Coronary artery (tissue), 2 donors: ENCODE results near the gene TRABD2B.

Experiments
- DNase-seq: peaks from one replicate; pipeline ENCODE4 v3.0.0-alpha.2; 2017; ENCODE audit warnings: low spot score
- H3K27ac ChIP-seq, 2 donors: fragments of 200-600 bp; sonication (generic); one replicate each; pipeline ENCODE4 v1.5.1; 2016 to 2019
- H3K4me3 ChIP-seq: fragments of 200-600 bp; sonication (generic); 2 replicates; pipeline ENCODE4 v1.5.1; 2016; ENCODE audit warnings: mild to moderate bottlenecking, moderate library complexity
- TF ChIP-seq, protein P1 (sequence below): fragments of 200-600 bp; sonication (generic); IDR thresholded peaks from one replicate; pipeline ENCODE4 v1.5.1; 2019; ENCODE audit warnings: antibody characterized with exemption

Gene TRABD2B

DNA sequence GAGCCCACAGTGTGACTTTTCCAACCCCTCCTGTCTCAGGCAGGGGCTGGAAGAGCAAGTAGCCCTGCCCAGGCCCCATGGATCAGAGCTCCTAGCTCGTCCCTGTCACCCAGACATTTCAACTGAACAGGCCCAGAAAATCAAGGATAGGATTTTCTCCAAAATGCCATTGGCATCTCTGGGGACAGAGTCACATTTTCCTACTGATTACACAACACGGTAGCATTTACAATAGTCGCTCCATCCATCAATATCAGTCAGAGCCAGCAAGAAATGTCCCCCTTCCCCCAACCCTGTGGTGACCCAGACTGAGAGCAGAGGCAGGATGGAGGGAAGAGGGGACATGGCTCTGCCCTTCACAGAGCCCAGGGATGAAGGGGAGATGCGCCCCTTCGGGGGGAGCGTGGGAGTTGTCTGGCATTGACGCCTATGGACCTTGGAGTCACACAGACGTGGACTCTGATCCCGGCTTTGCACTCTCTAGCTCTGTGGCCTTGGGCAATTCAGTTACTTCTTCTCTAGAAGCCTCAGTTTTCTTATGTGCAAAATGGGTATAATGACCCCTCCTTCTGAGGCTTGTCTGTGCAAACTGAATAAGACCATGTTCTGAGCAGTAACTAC lies 283.7 kb downstream of the TRABD2B start:
- peak; percentile 28 for DNase-seq
- no peak overlapping the region for H3K27ac ChIP-seq
- TF ChIP-seq, protein P1, sequence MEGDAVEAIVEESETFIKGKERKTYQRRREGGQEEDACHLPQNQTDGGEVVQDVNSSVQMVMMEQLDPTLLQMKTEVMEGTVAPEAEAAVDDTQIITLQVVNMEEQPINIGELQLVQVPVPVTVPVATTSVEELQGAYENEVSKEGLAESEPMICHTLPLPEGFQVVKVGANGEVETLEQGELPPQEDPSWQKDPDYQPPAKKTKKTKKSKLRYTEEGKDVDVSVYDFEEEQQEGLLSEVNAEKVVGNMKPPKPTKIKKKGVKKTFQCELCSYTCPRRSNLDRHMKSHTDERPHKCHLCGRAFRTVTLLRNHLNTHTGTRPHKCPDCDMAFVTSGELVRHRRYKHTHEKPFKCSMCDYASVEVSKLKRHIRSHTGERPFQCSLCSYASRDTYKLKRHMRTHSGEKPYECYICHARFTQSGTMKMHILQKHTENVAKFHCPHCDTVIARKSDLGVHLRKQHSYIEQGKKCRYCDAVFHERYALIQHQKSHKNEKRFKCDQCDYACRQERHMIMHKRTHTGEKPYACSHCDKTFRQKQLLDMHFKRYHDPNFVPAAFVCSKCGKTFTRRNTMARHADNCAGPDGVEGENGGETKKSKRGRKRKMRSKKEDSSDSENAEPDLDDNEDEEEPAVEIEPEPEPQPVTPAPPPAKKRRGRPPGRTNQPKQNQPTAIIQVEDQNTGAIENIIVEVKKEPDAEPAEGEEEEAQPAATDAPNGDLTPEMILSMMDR, result no peak
- H3K4me3 ChIP-seq, result no peak overlapping the region

DNA sequence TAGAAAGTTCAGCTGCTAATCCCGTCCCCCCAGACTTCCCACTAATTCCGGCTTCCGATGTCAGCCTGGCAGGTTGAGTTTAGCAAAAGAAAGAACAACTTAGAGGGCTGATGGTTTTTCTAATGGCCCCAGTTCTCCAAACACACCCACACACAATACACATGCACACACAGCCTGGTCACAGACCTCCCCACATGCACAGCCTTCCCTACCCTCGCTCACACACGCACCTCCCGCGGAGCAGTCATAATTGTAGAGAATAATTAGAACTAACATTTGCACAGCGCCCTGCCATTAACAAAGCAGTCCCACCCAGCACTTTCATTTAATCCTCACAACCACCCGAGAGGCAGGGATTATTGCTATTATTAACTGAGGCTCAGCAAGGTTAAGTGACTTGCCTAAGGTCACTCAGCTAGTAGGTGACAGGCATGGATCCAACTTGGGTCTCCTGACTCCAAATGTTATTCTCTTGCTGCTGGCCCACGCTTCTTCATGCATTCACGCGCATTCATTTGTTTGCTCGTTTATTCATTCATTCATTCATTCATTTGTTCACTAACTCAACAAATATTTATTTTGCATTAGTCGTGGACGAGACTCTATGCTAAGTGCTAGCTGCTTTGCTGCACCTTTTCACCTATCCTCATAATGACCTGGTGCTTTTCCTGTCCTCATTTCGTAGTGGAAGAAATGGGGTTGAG lies 284.4 kb downstream of the TRABD2B start:
- no peak overlapping the region for H3K27ac ChIP-seq
- H3K4me3 ChIP-seq, result no peak overlapping the region
- TF ChIP-seq, protein P1, result no peak
- peak; percentile 35 for DNase-seq

DNA sequence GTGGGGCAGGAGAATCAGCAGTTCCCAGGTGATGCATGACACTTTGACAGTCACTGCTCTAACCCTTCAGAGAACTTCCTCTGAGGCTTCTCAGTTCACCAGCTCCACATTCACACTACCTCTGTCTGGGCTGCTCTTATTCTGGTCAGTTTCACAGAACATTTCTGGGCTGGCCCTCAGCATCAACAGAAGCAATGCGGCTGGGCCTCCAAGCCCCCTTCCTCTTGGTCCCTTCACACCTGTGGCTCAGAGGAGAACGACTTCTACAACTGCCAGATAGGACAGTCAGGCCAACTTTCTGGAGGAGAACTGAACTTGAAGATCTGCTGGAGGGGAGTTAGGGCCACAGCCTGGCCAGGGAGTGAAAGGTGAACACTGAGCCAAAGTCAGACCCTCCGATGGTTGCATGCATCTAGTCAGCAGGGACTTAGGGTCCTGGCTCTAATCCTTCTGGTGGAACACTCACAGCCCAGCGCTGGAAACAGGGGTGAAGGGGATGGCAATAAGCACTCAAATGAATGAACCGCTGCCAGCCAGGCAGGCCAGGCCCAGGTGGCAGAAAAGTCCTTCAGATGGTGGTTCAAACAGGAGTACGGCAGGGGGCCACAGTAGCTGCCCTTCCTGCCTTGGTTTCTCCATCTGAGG lies 285.2 kb downstream of the TRABD2B start:
- H3K27ac ChIP-seq, result no peak overlapping the region
- no peak overlapping the region for H3K4me3 ChIP-seq
- peak; percentile 54 for DNase-seq
- TF ChIP-seq, protein P1, result no peak

DNA sequence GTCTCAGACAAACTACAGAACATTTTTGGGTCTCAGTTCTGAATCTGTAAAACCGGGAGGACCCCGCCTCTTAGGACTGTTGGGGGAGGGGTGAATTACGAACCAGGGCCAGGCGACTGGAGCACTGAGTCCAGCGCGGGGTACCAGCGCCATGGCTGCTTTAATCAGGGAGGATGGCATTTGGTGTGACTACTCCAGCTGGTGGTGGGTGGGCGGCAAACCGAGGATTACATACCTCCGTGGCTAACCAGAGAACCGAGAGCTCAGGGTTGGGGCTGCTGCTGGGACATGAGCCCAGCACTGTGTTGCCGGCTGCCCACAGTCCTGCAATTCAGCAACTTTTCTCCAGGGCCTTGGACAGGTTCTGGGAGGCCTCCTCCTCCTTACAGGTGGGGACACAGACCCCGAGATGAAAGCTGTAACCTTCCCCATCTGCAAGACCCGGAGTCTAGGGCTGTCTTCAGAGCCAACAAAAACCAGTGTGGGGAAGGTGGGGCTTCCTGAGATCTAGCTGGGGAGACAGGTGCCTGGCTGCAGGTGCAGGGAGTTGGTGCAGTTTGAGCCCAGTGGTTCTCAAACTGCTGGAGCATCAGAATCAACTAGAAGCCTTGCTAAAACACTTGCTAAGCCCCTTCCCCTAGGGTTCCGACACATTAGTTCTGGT lies 285.9 kb downstream of the TRABD2B start:
- peak; percentile 58 for DNase-seq
- H3K4me3 ChIP-seq, result no peak overlapping the region
- TF ChIP-seq, protein P1, result no peak
- no peak overlapping the region for H3K27ac ChIP-seq
